Neuronal stem cell (in vitro differentiated cells): Measurements from ENCODE around the gene NEIL3.

Experiments used
- DNase-seq: peaks from one replicate; pipeline ENCODE4 v3.0.0-alpha.2; 2013; ENCODE audit warnings: low spot score
- H2AFZ ChIP-seq: one replicate; pipeline ENCODE4 v1.6.1; 2013; ENCODE audit warnings: mild to moderate bottlenecking, low read length, inconsistent platforms
- H2AK5ac ChIP-seq: 2 replicates; pipeline ENCODE4 v1.6.1; 2013; ENCODE audit warnings: low read depth, mild to moderate bottlenecking, inconsistent platforms, low read length, moderate library complexity, mixed read lengths
- H2BK120ac ChIP-seq: 2 replicates; pipeline ENCODE4 v1.6.1; 2013; ENCODE audit warnings: low read depth, mild to moderate bottlenecking, inconsistent platforms, low read length, moderate library complexity, mixed read lengths
- H2BK12ac ChIP-seq: one replicate; pipeline ENCODE4 v1.6.1; 2013; ENCODE audit warnings: low read length, inconsistent platforms
- H2BK15ac ChIP-seq: 2 replicates; pipeline ENCODE4 v1.6.1; 2013; ENCODE audit warnings: mild to moderate bottlenecking, low read length, inconsistent platforms, mixed read lengths
- H2BK5ac ChIP-seq: one replicate; pipeline ENCODE4 v1.6.1; 2013; ENCODE audit warnings: inconsistent platforms, mild to moderate bottlenecking, low read length, moderate library complexity
- H3K14ac ChIP-seq: one replicate; pipeline ENCODE4 v1.6.1; 2013; ENCODE audit warnings: low read length, inconsistent platforms
- H3K18ac ChIP-seq: 2 replicates; pipeline ENCODE4 v1.6.1; 2013; ENCODE audit warnings: low read length, inconsistent platforms
- H3K23ac ChIP-seq: 2 replicates; pipeline ENCODE4 v1.6.1; 2013; ENCODE audit warnings: low read depth, mild to moderate bottlenecking, mixed read lengths, low read length, inconsistent platforms; ENCODE audit not compliant: poor library complexity
- H3K27ac ChIP-seq: replicated peaks from 3 replicates; pipeline ENCODE4 v1.5.1; 2013; ENCODE audit warnings: low read length, inconsistent platforms
- H3K27me3 ChIP-seq, 3 experiments: 2 replicates each; pipeline ENCODE4 v1.6.1; 2013; ENCODE audit warnings: low read length in 3 of 3, mild to moderate bottlenecking in 2 of 3, inconsistent platforms in 1 of 3, low read depth in 1 of 3, mixed read lengths in 1 of 3, moderate library complexity in 1 of 3; ENCODE audit not compliant: control insufficient read depth in 3 of 3, insufficient read depth in 3 of 3
- H3K36me3 ChIP-seq, 2 donors: replicated peaks in 1 of 2; 2 replicates each; pipeline ENCODE4 v1.6.1; 2013; ENCODE audit warnings: low read length in 2 of 2; ENCODE audit not compliant: control insufficient read depth in 2 of 2, insufficient read depth in 2 of 2
- H3K4ac ChIP-seq: 2 replicates; pipeline ENCODE4 v1.6.1; 2013; ENCODE audit warnings: inconsistent platforms, mild to moderate bottlenecking, low read length, moderate library complexity
- H3K4me1 ChIP-seq, 2 donors: 1 replicate in 1 of 2; 2 replicates in 1 of 2; pipeline ENCODE4 v1.6.1; 2013; ENCODE audit warnings: low read length in 2 of 2, low read depth in 1 of 2; ENCODE audit not compliant: control insufficient read depth in 2 of 2, insufficient read depth in 1 of 2
- H3K4me2 ChIP-seq: one replicate; pipeline ENCODE4 v1.6.1; 2013; ENCODE audit warnings: mild to moderate bottlenecking, low read length, inconsistent platforms; ENCODE audit not compliant: insufficient read depth, poor library complexity, severe bottlenecking
- H3K4me3 ChIP-seq, 2 donors: 2 replicates each; pipeline ENCODE4 v1.5.1; 2013; ENCODE audit warnings: low read length in 2 of 2, mild to moderate bottlenecking in 2 of 2, inconsistent platforms in 1 of 2, moderate library complexity in 1 of 2
- H3K79me1 ChIP-seq: one replicate; pipeline ENCODE4 v1.6.1; 2013; ENCODE audit warnings: low read depth, mild to moderate bottlenecking, inconsistent platforms, low read length, moderate library complexity
- H3K9ac ChIP-seq: one replicate; pipeline ENCODE4 v1.6.1; 2013; ENCODE audit warnings: mild to moderate bottlenecking, low read depth, low read length, inconsistent platforms; ENCODE audit not compliant: poor library complexity
- H3K9me3 ChIP-seq, 2 donors: replicated peaks in 1 of 2; 2 replicates each; pipeline versions ENCODE3 to v1.6.1; 2013; ENCODE audit warnings: low read length in 2 of 2, mild to moderate bottlenecking in 2 of 2, inconsistent platforms in 1 of 2, low read depth in 1 of 2, mixed read lengths in 1 of 2, moderate library complexity in 1 of 2; ENCODE audit not compliant: control insufficient read depth in 2 of 2, insufficient read depth in 1 of 2
- H4K8ac ChIP-seq: one replicate; pipeline ENCODE4 v1.6.1; 2013; ENCODE audit warnings: low read depth, mild to moderate bottlenecking, inconsistent platforms, low read length, moderate library complexity
- H4K91ac ChIP-seq: one replicate; pipeline ENCODE4 v1.6.1; 2013; ENCODE audit warnings: low read length, low read depth, mild to moderate bottlenecking, inconsistent platforms; ENCODE audit not compliant: poor library complexity
- WGBS, 2 donors: extraction: QIAGEN DNeasy Blood & Tissue Kit; methylation state at CpG; one replicate each; pipeline ENCODE4 v1.1.7; 2013; ENCODE audit warnings: missing lambda C conversion rate in 2 of 2, mixed read lengths in 1 of 2; ENCODE audit not compliant: insufficient read length in 2 of 2, insufficient replicate concordance in 1 of 2; ENCODE audit errors: extremely low coverage in 2 of 2; 5-methylcytosine and 5-hydroxymethylcytosine counted together

The NEIL3 gene

DNA sequence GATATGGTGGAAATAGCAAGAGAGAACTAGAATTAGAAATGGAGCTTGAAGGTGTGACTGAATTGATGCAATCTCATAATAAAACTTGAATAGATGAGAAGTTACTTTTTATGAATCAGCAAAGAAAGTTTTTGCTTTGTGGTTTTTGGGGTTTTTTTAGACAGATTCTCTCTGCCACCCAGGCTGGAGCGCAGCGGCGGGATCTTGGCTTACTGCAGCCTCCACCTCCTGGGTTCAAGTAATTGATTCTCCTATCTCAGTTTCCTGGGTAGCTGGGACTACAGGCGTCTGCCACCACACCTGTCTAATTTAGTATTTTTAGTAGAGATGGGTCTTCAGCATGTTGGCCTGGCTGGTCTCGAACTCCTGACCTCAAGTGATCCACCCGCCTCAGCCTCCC lies 23.7 kb upstream of the NEIL3 start:
- no peak overlapping the region for H2BK12ac ChIP-seq
- no peak overlapping the region for H2BK15ac ChIP-seq
- H4K91ac ChIP-seq = no peak overlapping the region
- H2BK5ac ChIP-seq = no peak overlapping the region
- no peaks in the 10 kb centered on the region for H3K4me1 ChIP-seq
- no peaks in the 10 kb centered on the region for H3K79me1 ChIP-seq
- DNase-seq = no peak
- H2BK120ac ChIP-seq = no peak overlapping the region
- no peak overlapping the region for H3K23ac ChIP-seq
- H2AFZ ChIP-seq = no peak overlapping the region
- H2AK5ac ChIP-seq = no peak overlapping the region
- H3K27ac ChIP-seq = no peak overlapping the region
- no peak overlapping the region for H3K18ac ChIP-seq
- WGBS, 2 donors = no CpG with 5 or more reads among the region's 6 CpGs
- H3K9ac ChIP-seq = no peak overlapping the region
- H3K4ac ChIP-seq = no peak overlapping the region
- no peak overlapping the region for H3K4me2 ChIP-seq
- no peaks in the 10 kb centered on the region for H3K9me3 ChIP-seq
- no peak overlapping the region for H3K4me3 ChIP-seq
- H3K14ac ChIP-seq = no peak overlapping the region
- H3K27me3 ChIP-seq = no peaks in the 10 kb centered on the region
- no peaks in the 10 kb centered on the region for H3K36me3 ChIP-seq
- no peak overlapping the region for H4K8ac ChIP-seq

DNA sequence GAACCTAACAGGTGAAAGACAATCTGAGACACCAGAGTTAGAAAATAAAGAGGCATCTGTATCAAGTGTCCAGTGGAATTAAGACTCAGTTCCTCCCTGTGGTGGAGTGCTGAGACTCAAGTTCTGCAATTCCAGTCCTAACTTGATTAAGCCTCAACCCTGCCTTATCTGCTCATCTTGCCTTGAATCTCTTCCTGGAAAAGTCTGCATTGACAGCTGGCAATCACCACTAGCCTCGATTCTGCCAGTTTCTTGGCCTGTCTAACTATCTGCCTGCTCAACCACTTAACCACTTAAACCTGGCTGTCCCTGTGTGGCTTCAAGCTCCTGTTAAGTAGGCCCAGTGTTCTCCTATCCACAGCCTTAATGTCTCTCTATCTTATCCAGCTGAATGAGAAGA lies 22.4 kb upstream of the NEIL3 start:
- Histone ChIP-seq H4K8ac (no peak overlapping the region), H3K23ac (no peak overlapping the region), H3K14ac (no peak overlapping the region), H3K4me1 (no peaks in the 10 kb centered on the region), H4K91ac (no peak overlapping the region), H3K9ac (no peak overlapping the region), H3K4me2 (no peak overlapping the region), H3K4ac (no peak overlapping the region), H3K27me3 (no peaks in the 10 kb centered on the region), H3K4me3 (no peak overlapping the region), H2BK12ac (no peak overlapping the region), H2AFZ (no peak overlapping the region), H2BK15ac (no peak overlapping the region), H3K36me3 (no peaks in the 10 kb centered on the region), H3K18ac (no peak overlapping the region), H2AK5ac (no peak overlapping the region), H2BK5ac (no peak overlapping the region), H3K27ac (no peak overlapping the region), H3K79me1 (no peaks in the 10 kb centered on the region), H2BK120ac (no peak overlapping the region), H3K9me3 (no peaks in the 10 kb centered on the region)
- no CpG with 5 or more reads among the region's 1 CpG for WGBS, 2 donors
- DNase-seq = no peak

DNA sequence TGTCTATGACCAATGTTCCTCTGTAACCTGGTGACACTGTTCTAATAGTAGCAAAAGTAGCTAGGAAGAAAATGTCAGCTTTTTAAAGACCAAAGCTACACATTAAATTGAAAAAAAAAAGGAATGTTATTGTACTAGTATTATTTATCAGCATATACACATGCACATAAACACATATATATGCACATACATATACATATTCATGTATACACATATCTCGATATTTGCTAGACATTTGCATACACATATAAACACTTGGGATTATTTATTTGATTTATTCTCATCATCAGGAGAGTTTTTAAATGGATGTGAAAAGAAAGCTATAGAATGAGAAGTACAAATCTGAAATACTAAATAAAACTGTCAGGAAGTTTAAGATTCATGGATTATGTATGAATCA lies 21.3 kb upstream of the NEIL3 start:
- Histone ChIP-seq H3K4me2 (no peak overlapping the region), H3K79me1 (no peaks in the 10 kb centered on the region), H2BK5ac (no peak overlapping the region), H3K14ac (no peak overlapping the region), H3K27me3 (no peaks in the 10 kb centered on the region), H2AFZ (no peak overlapping the region), H2BK12ac (no peak overlapping the region), H3K18ac (no peak overlapping the region), H2AK5ac (no peak overlapping the region), H2BK120ac (no peak overlapping the region), H4K91ac (no peak overlapping the region), H3K23ac (no peak overlapping the region), H2BK15ac (no peak overlapping the region), H3K27ac (no peak overlapping the region), H3K36me3 (no peaks in the 10 kb centered on the region), H4K8ac (no peak overlapping the region), H3K9ac (no peak overlapping the region), H3K4me3 (no peak overlapping the region), H3K4ac (no peak overlapping the region), H3K4me1 (no peaks in the 10 kb centered on the region), H3K9me3 (no peaks in the 10 kb centered on the region)
- no CpG with 5 or more reads among the region's 1 CpG for WGBS, 2 donors
- DNase-seq = no peak

DNA sequence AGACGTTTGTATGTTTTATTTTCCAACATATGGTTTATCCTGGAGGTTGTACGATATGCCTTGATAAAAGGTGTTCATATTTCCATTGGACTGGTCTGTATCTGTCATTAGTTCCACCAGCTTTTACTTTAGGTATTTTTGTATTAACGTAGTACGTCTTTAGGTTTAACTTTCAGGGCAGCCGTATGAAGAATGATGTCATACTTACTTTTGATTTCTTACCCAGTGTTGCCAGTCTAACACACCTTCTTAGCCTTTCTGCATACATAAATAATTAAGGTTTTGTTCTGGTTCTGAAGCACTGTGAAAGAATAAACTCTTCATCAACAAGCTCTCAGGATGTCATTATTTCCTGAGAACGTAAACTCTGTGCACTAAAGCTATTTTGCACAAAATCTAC lies 18.9 kb upstream of the NEIL3 start:
- Histone ChIP-seq H3K9me3 (no peaks in the 10 kb centered on the region), H3K4me1 (no peaks in the 10 kb centered on the region), H3K4me2 (no peak overlapping the region), H3K27me3 (no peaks in the 10 kb centered on the region), H3K4ac (no peak overlapping the region), H4K91ac (no peak overlapping the region), H3K14ac (no peak overlapping the region), H2BK15ac (no peak overlapping the region), H3K79me1 (no peaks in the 10 kb centered on the region), H2AFZ (no peak overlapping the region), H2BK120ac (no peak overlapping the region), H3K4me3 (no peak overlapping the region), H3K36me3 (no peaks in the 10 kb centered on the region), H3K23ac (no peak overlapping the region), H3K27ac (no peak overlapping the region), H2BK5ac (no peak overlapping the region), H4K8ac (no peak overlapping the region), H2BK12ac (no peak overlapping the region), H3K18ac (no peak overlapping the region), H2AK5ac (no peak overlapping the region), H3K9ac (no peak overlapping the region)
- WGBS, 2 donors = no CpG with 5 or more reads among the region's 6 CpGs
- DNase-seq = no peak
